UCSD-AML1 (cell line): ENCODE measurements around the gene NOC2L.
"Not testable (repeated sequence)": the region's sequence is repeated elsewhere in the genome, so short reads cannot be mapped to it uniquely, and the experiment has no call there.

Experiments used
- DNase-seq: peaks from one replicate; lab custom pipeline; 2025; ENCODE audit not compliant: unreplicated experiment; lab: John Stamatoyannopoulos, UW

The NOC2L gene

DNA sequence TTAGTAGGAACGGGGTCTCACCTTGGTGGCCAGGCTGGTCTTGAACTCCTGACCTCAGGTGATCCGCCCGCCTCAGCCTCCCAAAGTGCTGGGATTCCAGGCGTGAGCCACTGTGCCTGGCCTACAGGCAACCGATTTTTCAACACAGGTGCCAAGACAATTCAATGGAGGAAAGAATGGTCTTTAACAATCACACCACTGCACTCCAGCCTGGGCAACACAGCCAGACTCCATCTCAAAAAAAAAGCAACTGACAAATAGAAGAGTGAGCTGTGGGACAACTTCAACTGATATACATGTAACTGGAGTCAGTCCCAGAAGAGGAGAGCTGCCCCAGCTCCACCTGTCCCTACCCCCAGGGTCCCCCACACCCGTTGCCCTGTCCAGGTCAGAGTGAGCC lies 35.5 kb upstream of the NOC2L start:
- DNase-seq = not testable (repeated sequence)

DNA sequence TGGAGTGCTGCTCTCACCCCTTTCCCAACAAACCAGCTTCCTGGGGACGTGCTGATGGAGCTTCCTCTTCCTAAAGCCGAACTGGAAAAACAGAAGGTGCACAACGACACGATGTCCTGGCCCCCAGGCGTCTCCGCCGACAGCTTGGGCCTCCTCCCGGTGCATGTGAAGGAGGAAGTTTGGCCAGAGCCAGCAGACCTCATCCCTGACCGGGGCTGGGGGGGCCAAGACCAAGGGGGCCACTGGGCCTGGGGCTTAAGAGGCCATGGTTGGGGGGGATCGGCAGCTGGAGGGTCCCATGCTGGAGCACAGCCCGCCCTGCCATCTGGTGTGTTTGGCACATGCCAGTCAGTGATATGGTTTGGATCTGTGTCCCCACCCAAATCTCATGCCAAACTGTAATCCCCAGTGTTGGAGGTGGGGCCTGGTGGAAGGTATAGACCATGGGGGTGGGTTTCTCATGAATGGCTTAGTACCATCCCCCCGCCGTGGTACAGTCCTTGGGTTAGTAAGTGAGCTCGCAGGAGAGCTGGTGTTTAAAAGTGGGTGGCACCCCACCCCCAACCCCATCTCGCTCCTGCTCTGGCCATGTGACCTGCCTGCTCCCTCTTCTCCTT lies 34.4 kb upstream of the NOC2L start:
- no peak for DNase-seq

DNA sequence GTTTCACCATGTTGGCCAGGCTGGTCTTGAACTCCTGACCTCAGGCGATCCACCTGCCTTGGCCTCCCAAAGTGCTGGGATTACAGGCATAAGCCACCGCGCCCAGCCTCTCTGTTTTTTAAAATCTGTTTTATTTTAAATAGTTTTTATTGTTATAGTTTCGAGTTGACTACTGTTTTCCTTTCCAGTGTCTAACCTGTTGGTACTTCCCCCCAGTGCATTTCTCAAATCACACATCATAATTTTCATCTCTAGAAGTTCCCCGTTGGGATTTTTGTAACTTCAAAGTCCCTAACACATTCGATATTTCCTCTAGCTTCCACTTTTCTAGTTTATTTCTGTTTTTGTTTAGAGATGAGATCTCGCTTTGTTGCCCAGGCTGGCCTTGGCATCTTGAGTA lies 33.3 kb upstream of the NOC2L start:
- no peak for DNase-seq

DNA sequence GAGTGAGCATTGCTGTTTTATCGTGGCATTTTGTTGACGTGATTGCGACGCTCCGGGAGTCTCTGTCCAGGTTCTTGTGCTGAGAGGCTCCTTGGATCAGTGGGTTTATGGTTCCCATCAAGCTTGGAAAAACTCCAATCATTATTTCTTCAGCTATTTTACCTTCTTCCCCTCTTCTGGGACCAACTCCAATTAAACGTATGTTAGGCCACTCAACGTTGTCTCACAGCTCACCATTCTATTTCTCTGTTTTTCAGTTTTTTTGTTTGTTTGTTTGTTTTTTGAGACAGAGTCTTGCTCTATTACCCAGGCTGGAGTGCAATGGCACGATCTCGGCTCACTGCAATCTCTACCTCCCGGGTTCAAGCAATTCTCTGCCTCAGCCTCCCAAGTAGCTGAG lies 32.8 kb upstream of the NOC2L start:
- no peak for DNase-seq

DNA sequence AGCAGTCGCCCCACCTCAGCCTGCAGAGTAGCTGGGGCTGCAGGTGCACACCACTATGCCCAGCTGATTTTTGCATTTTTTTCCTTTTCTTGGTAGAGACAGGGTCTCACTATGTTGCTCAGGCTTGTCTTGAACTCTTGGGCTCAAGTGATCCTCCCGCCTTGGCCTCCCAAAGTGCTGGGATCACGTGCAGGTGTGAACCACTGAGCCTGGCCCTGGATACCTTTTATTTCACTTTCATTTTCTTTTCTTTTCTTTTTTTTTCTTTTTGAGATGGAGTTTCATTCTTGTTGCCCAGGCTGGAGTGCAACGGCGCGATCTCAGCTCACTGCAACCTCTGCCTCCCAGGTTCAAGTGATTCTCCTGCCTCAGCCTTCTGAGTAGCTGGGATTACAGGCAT lies 32.2 kb upstream of the NOC2L start:
- not testable (repeated sequence) for DNase-seq

DNA sequence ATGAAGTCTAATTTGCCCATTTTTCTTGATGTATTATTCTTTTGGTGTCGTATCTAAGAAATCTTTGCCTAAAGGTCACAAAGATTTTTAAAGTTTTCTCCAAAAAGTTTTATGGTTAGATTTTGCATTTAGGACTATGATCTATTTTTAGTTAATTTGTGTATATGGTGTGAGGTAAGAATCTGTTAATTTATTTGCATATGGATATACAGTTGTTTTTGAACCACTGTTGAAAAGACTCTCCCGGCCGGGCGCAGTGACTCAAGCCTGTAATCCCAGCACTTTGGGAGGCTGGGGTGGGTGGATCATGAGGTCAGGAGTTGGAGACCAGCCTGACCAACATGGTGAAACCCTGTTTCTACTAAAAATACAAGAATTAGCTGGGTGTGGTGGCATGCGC lies 29.0 kb upstream of the NOC2L start:
- not testable (repeated sequence) for DNase-seq

DNA sequence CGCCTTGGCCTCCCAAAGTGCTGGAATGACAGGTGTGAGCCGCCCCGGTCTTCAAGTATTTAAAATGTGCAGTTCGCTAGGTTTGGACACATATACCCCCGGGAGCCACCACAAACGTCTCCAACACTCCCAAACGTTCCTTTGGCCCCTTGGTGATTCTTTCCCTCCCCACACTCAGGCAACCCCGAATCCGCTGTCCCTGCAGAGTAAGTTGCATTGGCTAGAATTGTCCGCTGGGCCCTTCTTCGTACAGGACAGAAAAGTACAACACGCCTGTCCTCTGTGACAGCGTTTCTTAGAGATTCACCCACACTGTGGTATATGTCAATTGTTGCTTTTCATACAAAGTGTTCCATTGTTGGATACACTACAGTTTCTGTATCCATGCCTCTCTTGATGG lies 26.1 kb upstream of the NOC2L start:
- no peak for DNase-seq

DNA sequence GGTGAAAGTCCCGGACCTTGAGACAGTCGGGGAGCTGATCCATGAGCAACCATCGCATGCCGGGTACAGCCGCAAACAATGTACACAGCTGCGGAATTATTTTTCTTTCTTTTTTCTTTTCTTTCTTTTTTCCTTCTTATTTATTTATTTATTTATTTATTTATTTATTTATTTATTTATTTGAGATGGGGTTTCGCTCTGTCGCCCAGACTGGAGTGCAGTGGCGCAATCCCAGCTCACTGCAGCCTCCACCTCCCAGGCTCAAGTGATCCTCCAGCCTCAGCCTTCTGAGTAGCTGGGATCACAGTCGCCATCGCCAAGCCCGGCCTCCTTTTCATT lies 25.4 kb upstream of the NOC2L start:
- DNase-seq = no peak

DNA sequence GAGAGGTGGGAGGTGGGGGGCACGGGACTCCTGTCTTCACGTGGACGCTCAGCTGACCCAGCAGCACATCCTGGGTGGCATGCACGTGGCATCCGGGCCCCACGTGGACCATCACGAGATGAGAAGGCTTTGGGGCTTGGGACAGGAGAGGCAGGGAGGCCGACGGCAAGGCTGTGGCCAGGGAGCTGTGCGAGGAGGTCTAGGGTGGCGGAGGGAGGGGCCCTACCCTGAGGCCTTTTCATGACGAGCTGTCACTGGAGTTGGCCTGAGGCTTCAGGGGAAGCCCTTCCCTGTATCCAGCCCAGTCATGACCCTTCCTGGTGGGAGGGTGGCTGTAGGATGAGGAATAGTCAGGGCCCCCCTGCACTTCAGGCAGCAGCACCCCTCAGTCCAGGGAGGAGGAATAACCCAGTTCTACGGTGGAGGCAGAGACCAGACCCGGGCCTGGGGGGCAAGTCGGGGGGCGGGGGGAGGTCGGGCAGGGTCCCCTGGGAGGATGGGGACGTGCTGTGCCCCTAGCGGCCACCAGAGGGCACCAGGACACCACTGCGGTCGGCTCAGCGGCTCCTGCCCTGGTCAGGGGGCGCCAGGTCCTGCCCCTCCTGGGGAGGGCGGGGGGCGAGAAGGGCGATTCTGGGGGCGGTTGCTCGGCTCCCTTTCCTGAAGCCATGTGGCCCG lies 24.9 kb upstream of the NOC2L start:
- DNase-seq = peak; percentile 46

DNA sequence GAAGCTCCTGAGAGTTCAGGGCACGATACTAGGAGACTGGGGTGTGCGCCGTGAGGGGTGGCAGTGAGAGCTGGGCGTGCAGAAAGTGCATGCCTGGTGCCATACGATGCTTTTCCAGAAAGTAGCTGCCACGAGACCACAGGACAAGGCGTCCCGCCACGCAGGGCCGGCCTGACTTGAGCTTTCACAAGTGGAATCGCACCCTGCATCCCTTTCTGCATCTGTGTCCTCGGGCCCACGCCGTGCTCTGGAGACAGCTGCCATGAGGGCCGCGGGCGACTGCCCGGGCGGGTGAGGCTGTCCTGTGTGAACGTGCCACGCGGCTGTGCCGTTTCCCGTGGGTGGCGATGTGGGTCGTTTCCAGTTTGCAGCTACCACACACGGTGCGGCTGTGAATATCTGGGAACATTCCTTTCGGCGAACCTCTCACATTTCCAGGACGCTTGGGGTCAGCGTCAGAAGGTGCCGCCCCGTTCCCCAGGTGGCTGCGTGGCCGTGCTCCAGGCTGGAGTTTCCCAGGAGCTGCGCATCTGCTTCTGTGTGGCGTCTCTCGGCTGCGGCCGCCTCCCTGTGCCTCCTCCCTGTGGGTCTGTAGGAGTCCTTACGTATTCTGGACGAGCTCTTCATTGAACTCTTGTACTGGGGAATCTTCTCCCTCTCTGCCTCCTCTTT lies 23.8 kb upstream of the NOC2L start:
- no peak for DNase-seq

DNA sequence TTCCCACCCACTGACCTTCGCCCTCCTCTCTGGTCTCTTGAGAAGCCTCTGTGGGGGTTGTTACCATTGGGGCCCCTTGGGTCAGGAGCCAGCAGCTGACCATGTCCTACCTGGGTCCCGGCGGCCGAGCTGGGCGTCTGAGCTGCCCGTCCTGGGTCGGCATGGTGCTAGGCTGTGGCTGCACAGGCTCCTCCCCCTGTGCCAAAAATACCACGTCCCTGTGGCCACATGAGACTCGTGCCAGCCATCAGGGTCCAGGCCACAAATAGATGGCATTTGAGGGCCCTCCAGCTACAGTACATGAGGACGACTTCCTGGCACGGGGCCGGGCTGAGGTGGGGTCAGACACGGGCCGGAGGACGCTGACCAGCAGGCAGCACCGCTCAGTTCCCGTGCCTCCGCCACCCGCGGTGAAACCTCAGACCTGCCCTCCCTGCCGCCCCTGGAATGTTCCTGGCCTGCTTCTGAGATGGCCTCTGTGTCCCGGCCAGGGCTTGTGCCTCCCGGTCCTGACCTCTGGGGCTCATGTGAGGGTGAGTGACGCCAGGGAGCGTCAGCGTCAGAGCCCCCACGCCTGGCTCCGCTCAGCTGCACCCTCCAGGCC lies 23.0 kb upstream of the NOC2L start, which contains the start of gene PERM1:
Gene PERM1, minus strand, starts transcription at position 139 of the 604 bp plus-strand sequence. CDS start 1,064 bp downstream, outside the sequence.
- DNase-seq = no peak

DNA sequence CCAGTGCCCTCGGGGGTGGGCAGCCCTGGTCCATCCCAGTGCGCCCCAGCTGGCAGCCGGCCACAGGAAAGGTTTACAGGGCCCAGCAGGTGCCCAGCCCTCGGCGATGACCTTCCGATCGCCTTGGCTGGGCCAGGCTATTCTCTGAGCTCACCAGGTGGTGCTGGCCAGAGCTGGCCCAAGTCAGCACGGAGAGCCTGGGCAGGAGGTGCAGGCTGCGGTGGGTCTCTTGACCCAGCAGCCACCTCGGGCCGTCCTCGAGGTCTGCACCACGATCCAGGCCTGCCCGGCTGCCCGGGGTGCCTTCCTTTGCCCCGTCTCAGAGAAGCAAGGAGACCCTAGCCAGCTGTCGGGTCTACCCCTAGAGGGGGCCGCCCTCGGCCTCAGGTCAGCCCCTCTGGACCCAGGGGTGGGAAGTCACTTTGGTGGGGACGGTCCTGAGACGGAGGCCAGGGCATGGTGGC lies 22.5 kb upstream of the NOC2L start:
- no peak for DNase-seq

DNA sequence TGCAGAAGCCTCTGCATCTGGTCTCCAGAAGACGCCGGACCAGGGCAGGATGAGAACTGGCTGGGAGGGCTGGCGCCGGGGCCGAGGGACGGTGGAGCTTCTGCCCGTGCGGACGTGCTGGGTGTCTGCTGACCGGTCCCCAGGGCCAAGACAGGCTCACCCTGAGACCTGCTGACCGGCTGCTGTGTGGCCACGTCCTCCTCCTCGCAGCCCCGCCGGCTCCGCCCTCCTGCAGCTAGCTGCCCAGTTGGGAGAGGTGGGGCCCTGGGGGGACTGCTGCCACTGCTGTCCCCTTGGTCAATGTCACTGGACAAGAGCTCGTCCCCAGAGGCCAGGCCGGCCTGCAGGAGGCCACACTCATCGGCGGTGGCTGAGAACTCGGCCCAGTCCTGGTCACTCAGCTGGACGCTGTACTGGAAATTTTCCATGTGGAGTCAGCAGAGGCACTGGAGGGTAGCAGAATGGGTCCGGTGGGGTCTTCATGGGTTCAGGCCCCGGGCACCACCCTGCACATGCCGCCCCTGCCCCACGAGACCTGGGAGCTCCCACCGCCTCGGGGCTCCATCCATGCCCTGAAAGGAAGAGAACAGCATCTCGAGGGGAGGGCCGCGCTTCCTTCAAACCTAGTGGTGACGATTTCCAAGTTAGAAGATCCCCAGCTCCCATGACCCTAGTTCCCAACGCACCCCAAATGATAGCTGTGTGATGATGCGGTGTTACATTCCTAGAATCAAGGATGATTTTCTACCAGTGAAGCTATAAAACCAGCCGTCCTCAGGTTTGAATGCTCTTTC lies 21.7 kb upstream of the NOC2L start:
- no peak for DNase-seq

DNA sequence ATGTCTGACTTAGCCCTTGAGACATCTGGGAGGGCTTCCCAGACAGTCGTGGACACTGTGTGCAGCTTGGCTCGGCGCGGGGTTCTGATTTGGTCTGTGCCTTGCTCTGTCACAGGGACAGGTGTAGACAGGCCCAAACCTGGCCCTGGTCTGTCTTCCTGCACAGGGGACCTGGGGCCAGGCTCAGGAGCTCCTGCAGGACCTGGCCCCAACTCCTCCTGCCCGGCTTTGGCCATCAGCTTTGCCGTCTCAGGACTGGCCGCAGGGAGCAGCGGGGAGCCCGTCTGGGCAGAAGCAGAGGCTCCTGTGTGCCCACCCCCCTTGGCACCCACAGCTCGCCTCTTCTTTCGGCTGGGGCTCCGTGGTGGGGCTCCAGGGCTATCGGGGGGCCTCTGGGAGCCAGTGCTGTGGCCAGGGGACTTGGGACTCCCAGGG lies 21.1 kb upstream of the NOC2L start:
- DNase-seq = no peak

DNA sequence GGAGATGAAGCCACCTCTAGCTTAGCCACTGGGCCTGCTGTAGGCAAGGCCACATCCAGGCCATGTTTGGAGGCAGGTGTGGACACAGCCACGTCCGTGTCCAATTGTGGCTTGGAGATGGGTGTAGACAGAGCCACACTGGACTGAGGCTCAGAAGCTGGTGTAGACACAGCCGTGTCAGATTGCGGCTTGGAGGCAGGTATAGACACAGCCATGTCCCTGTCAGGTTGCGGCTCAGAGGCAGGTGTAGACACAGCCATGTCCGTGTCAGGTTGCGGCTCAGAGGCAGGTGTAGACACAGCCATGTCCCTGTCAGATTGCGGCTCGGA lies 20.7 kb upstream of the NOC2L start:
- no peak for DNase-seq

DNA sequence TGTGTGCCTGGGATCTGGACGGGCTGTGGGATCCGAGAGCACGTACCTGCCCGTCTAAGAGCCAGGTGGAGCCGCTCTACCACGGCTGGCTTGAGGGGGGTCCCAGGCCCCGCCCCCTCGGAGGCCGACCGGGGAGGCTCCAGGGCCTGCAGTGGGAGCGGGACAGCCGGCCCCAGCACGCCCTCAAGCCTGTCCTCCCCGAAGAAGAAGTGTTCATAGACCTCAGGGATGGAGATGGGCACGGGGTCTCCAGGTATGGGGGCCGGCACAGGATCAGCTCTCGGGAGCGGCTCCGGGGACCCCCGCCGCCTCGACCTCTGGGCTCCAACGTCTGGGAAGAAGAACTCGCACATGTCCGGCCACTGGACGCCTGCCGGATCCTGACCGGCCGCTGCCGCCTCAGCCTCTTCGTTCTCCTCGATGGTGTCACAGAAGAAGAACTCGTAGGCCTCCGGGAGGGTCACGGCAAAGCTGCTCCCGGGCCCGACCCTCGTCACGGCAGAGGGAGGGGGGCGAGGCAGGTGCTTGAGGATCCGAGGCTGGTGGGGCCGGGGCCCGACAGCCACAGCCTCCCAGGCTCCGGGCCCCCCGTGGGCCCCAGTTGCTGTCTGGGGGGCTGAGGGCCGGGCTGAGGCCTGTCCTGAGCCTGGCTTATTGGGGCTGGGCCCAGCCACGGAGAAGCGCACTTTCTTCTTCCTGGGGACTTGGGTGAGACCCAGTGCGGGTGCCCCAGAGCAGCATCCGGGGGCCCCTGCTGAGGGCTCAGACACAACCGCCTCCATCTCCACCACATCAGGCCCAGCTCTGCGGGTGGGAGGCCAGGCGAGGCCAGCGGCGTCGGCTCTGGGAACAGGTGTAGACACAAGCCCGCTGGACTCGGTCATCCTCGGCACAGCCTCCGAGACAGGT lies 20.0 kb upstream of the NOC2L start:
- DNase-seq = no peak

DNA sequence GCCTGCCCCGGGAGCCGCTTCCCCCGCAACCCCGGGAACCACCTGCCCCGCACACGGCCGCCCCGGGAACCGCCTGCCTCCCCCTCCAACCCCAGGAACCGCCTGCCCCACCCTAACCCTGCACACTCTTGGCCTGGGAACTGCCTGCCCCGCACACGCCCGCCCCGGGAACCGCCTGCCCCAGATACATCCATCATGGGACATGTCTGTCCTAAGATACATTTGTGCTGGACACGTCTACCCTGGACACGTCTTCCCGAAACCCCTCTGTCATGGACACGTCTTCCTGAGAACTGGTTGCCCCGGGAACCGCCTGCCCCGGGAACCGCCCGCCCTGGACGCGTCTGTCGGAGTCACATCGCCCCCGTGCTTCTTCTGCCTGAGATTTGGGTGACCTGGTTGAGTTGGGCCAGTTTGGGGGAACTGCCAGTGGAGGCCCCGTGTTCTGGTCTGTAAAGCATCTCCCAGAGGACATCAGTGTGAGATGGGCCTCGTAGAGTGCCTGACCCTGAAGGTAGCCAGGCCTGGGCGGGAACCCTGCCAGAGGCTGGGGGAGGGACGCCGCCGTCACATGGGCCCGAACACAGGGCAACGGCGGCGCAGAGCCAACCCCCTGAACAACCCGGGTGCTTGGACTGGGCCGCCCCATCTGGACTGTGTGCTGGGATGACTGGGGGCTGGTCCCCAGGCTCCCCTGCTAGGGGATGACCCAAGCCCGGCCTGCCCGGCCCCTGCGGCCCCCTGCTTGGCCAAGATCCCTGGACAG lies 19.2 kb upstream of the NOC2L start:
- no peak for DNase-seq

DNA sequence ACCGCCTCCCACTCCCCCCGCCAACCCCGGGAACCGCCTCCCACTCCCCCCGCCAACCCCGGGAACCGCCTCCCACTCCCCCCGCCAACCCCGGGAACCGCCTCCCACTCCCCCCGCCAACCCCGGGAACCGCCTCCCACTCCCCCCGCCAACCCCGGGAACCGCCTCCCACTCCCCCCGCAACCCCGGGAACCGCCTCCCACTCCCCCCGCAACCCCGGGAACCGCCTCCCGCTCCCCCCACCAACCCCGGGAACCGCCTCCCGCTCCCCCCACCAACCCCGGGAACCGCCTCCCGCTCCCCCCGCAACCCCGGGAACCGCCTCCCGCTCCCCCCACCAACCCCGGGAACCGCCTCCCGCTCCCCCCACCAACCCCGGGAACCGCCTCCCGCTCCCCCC lies 17.7 kb upstream of the NOC2L start:
- DNase-seq = not testable (repeated sequence)

DNA sequence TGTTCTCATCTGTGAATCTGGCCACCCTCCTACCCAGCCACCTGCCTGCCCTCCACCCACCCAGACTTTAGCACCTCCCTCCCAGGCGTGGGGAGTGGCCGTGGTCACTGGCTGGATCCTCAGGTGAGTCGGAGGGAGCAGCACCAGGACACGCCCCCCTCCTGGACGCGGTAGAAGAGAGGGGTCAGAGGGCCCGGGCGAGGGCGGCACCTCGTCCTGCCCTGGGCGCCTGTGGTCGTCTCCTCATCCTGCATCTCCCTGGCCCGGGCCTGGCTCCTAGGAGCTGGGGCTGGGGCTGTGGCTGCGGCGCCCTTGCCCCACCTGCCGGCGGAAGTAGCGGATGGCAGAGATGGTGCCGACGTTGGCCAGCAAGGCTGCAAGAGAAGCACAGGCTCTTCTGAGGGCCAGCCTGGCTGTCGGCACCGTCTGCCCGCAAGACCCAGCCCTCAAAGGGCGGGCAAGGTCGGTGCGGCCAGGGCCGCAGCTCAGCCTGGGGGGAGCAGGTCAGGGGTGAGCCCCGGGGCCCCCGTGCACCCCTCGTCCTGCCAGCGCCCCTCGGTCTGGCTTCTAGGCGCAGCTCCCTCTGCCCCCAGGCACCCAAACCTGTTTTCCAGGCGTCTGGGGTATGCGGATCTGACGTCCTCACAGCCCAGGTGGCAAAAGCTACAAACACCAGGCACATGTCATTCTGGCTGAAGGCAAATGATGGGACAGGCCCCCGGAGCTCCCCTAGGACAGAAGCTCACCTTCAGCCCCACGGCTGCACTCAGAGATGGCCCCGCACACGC lies 17.0 kb upstream of the NOC2L start:
- DNase-seq = peak; percentile 64
